Coronary artery (tissue), 2 donors: ENCODE data around the gene RRP1.
"Not testable (repeated sequence)": the region's sequence is repeated elsewhere in the genome, so short reads cannot be mapped to it uniquely, and the experiment has no call there.

Experiments used
- DNase-seq: peaks from one replicate; pipeline ENCODE4 v3.0.0-alpha.2; 2017; ENCODE audit warnings: low spot score
- H3K27ac ChIP-seq, 2 donors: fragments of 200-600 bp; sonication (generic); one replicate each; pipeline ENCODE4 v1.5.1; 2016 to 2019
- H3K4me3 ChIP-seq: fragments of 200-600 bp; sonication (generic); 2 replicates; pipeline ENCODE4 v1.5.1; 2016; ENCODE audit warnings: mild to moderate bottlenecking, moderate library complexity
- CTCF ChIP-seq: fragments of 200-600 bp; sonication (generic); IDR thresholded peaks from one replicate; pipeline ENCODE4 v1.5.1; 2019; ENCODE audit warnings: antibody characterized with exemption

The RRP1 gene

GRCh38 chr21:43834146-43834905 is 44.9 kb downstream of the RRP1 start:
- H3K27ac ChIP-seq, result no peak overlapping the region
- no peak for DNase-seq
- no peak overlapping the region for H3K4me3 ChIP-seq
- TF ChIP-seq CTCF, result no peak

- no peak for DNase-seq
- no peak overlapping the region for H3K4me3 ChIP-seq
- no peak for TF ChIP-seq CTCF
- H3K27ac ChIP-seq, result no peak overlapping the region
These were observed 45.7 kb downstream of the RRP1 start for GRCh38 chr21:43835050-43835449.

GRCh38 chr21:43835861-43836260 is 46.5 kb downstream of the RRP1 start:
- no peak for DNase-seq
- TF ChIP-seq CTCF, result no peak
- Histone ChIP-seq H3K4me3 (no peak overlapping the region), H3K27ac (no peak overlapping the region)

GRCh38 chr21:43836616-43837015 is 47.2 kb downstream of the RRP1 start:
- H3K4me3 ChIP-seq, result no peak overlapping the region
- no peak for TF ChIP-seq CTCF
- DNase-seq, result no peak
- H3K27ac ChIP-seq, result no peak overlapping the region

GRCh38 chr21:43840259-43840658 is 50.9 kb downstream of the RRP1 start:
- TF ChIP-seq CTCF, result no peak
- H3K27ac ChIP-seq, result no peak overlapping the region
- DNase-seq, result no peak
- no peak overlapping the region for H3K4me3 ChIP-seq

- DNase-seq, result no peak
- TF ChIP-seq CTCF, result no peak
- no peak overlapping the region for H3K27ac ChIP-seq
- no peak overlapping the region for H3K4me3 ChIP-seq
These were observed 53.4 kb downstream of the RRP1 start for GRCh38 chr21:43842742-43843141.

- not testable (repeated sequence) for DNase-seq, H3K4me3 ChIP-seq, H3K27ac ChIP-seq
These were observed 55.5 kb downstream of the RRP1 start for GRCh38 chr21:43844906-43845305.
